Suprapubic skin (tissue), 4 donors: ENCODE data around the gene DMRTC2. TPM values are rescaled to one million over a fixed set of nuclear protein-coding genes. Genes with fewer than 3 reads are reported as not detected.

Source experiments
- DNase-seq, 2 donors: peaks; one replicate each; pipeline ENCODE4 v3.0.0-alpha.2; 2019; ENCODE audit warnings: low spot score in 2 of 2
- H3K27ac ChIP-seq: fragments of 200-600 bp; sonication (generic); one replicate; pipeline ENCODE4 v1.5.1; 2019
- H3K27me3 ChIP-seq: fragments of 200-600 bp; sonication (generic); one replicate; pipeline ENCODE4 v1.5.1; 2019
- H3K36me3 ChIP-seq: fragments of 200-600 bp; sonication (generic); one replicate; pipeline ENCODE4 v1.5.1; 2019
- H3K4me1 ChIP-seq: fragments of 200-600 bp; sonication (generic); one replicate; pipeline ENCODE4 v1.5.1; 2019
- H3K4me3 ChIP-seq: fragments of 200-600 bp; sonication (generic); one replicate; pipeline ENCODE4 v1.5.1; 2019; ENCODE audit warnings: mild to moderate bottlenecking
- H3K9me3 ChIP-seq: fragments of 200-600 bp; sonication (generic); one replicate; pipeline ENCODE4 v1.5.1; 2019
- CTCF ChIP-seq, 2 donors: fragments of 200-600 bp in 1 of 2; fragments of 450-650 bp in 1 of 2; sonication (generic) in 1 of 2; IDR thresholded peaks; one replicate each; pipeline ENCODE4 v1.5.1; 2016 to 2019; ENCODE audit warnings: antibody characterized with exemption in 2 of 2, mild to moderate bottlenecking in 1 of 2, moderate library complexity in 1 of 2
- EP300 ChIP-seq: sonication (generic); formaldehyde crosslinking; IDR thresholded peaks from one replicate; pipeline ENCODE4 v1.6.1; 2017; ENCODE audit warnings: antibody characterized with exemption
- POLR2A ChIP-seq, 2 donors: fragments of 450-650 bp; IDR thresholded peaks; one replicate each; pipeline ENCODE4 v1.6.1; 2017; ENCODE audit warnings: antibody characterized with exemption in 2 of 2, mild to moderate bottlenecking in 2 of 2, moderate library complexity in 2 of 2
- POLR2AphosphoS5 ChIP-seq, 3 donors: sonication (generic); formaldehyde crosslinking; IDR thresholded peaks; one replicate each; pipeline ENCODE4 v1.6.1; 2017; ENCODE audit warnings: antibody characterized with exemption in 3 of 3
- WGBS: methylation state at CpG from one replicate; pipeline ENCODE4 v1.1.5; 2018; 5-methylcytosine and 5-hydroxymethylcytosine counted together
- total RNA-seq, 4 donors: library from RNA; depleted of rRNA; stranded (reverse); fragments of >200 nt; gene quantifications; one replicate each; pipeline ENCODE4 v1.1.0, GENCODE V29; 2016

Gene DMRTC2
- total RNA-seq, 4 donors from 2014 or later = not detected

- WGBS = 1% methylated on average over 63 of the region's 80 CpGs
- Histone ChIP-seq H3K27ac (peak within 1 kb of the TSS; percentile 84), H3K27me3 (no peaks in the 10 kb centered on the region), H3K4me1 (peaks cover 43% of the 10 kb centered on the region), H3K9me3 (no peaks in the 10 kb centered on the region), H3K36me3 (peaks cover 3% of the 10 kb centered on the region), H3K4me3 (peak within 1 kb of the TSS; percentile 84)
- DNase-seq = peak in 1 of 2 donors; percentile 77
- no peak for TF ChIP-seq CTCF (IDR thresholded peaks at IDR 0.05)
- TF ChIP-seq POLR2A (IDR thresholded peaks at IDR 0.05) = peak in 1 of 2 donors; percentile 26
- TF ChIP-seq POLR2AphosphoS5 (IDR thresholded peaks at IDR 0.05) = no peak
- TF ChIP-seq EP300 = no peak
These were observed 38.0 kb downstream of the DMRTC2 start, which contains the start of gene ARHGEF1 for GRCh38 chr19:41882568-41883462. ARHGEF1 (plus strand) TSS chr19:41883184; CDS start chr19:41888083, 4,899 bp downstream.

GRCh38 chr19:41883463-41883820, 38.6 kb downstream of the DMRTC2 start:
- under 1% methylated on average over 23 of the region's 23 CpGs for WGBS
- peak overlapping the region; percentile 84 for H3K4me3 ChIP-seq
- peaks cover 8% of the 10 kb centered on the region for H3K36me3 ChIP-seq
- H3K9me3 ChIP-seq = no peaks in the 10 kb centered on the region
- no peaks in the 10 kb centered on the region for H3K27me3 ChIP-seq
- TF ChIP-seq CTCF (IDR thresholded peaks at IDR 0.05) (no peak), EP300 (no peak), POLR2AphosphoS5 (IDR thresholded peaks at IDR 0.05) (no peak), POLR2A (IDR thresholded peaks at IDR 0.05) (no peak)
- peaks cover 43% of the 10 kb centered on the region for H3K4me1 ChIP-seq
- DNase-seq = no peak
- peak overlapping the region; percentile 84 for H3K27ac ChIP-seq

- H3K4me3 ChIP-seq = peak overlapping the region; percentile 84
- peak in 1 of 2 donors; percentile 38 for TF ChIP-seq POLR2A (IDR thresholded peaks at IDR 0.05)
- no peak for TF ChIP-seq CTCF (IDR thresholded peaks at IDR 0.05)
- TF ChIP-seq POLR2AphosphoS5 (IDR thresholded peaks at IDR 0.05) = peak in 2 of 3 donors; percentile 49 to 61
- TF ChIP-seq EP300 = no peak
- no peaks in the 10 kb centered on the region for H3K27me3 ChIP-seq
- H3K36me3 ChIP-seq = peaks cover 14% of the 10 kb centered on the region
- peak; percentile 95 to 96 for DNase-seq
- H3K4me1 ChIP-seq = peaks cover 43% of the 10 kb centered on the region
- no peaks in the 10 kb centered on the region for H3K9me3 ChIP-seq
- peak overlapping the region; percentile 84 for H3K27ac ChIP-seq
- under 1% methylated on average over 52 of the region's 66 CpGs for WGBS
These were observed 39.2 kb downstream of the DMRTC2 start for GRCh38 chr19:41883821-41884733.

GRCh38 chr19:41886761-41887710, 42.2 kb downstream of the DMRTC2 start:
- Histone ChIP-seq H3K9me3 (no peaks in the 10 kb centered on the region), H3K4me3 (peak overlapping the region; percentile 10), H3K36me3 (peaks cover 36% of the 10 kb centered on the region), H3K4me1 (peaks cover 43% of the 10 kb centered on the region), H3K27ac (peak overlapping the region; percentile 63), H3K27me3 (no peaks in the 10 kb centered on the region)
- DNase-seq = no peak
- TF ChIP-seq POLR2A (IDR thresholded peaks at IDR 0.05) = no peak
- no peak for TF ChIP-seq EP300
- no peak for TF ChIP-seq CTCF (IDR thresholded peaks at IDR 0.05)
- WGBS = 46% methylated on average over 13 of the region's 13 CpGs
